ENCODE measurements around the gene OR8D1. TPM values are rescaled to one million over a fixed set of nuclear protein-coding genes. Genes with fewer than 3 reads are reported as not detected.
"Not testable (repeated sequence)": the region's sequence is repeated elsewhere in the genome, so short reads cannot be mapped to it uniquely, and the experiment has no call there.

Gene OR8D1
- polyA plus RNA-seq, 1 donor (not counting 4 experiments of a cell fraction or from before 2014, with no cell fraction given) = not detected

DNA sequence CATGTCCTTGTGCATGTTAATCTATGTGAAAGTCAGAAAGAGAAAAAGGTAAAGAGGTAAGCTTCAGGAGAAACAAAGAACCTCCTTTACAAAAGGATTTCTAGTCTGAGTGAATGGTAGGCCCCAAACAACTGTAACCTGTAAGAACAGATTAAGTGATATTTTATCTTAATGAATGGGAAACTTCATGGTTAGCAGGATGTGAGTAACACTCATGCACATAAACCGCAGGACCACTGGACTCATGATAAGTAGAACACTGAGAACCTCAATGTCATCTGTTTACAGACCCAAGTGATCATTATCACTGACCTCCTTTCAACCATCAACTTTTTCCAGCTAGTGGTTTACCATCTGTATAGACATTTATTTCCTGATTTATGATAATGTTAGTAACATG, 37.7 kb downstream of the OR8D1 start:
- Histone ChIP-seq H3K9me1 (ENCODE audit: control insufficient read depth, extremely low read depth, insufficient read depth, low read length) (no peaks in the 10 kb centered on the region), H3K9ac (ENCODE audit: control insufficient read depth, extremely low read depth, insufficient read depth, low read length) (no peak overlapping the region), H3K9me3 (ENCODE audit: control insufficient read depth, low read depth, low read length) (no peaks in the 10 kb centered on the region), H2AFZ (ENCODE audit: control insufficient read depth, low read length) (no peak overlapping the region), H3K4me2 (ENCODE audit: control insufficient read depth, extremely low read depth, insufficient read depth, low read depth, low read length) (no peak overlapping the region), H3K27me3 (ENCODE audit: control insufficient read depth, extremely low read depth, insufficient read depth, low read length) (no peaks in the 10 kb centered on the region), H4K20me1 (ENCODE audit: control insufficient read depth, extremely low read depth, insufficient read depth, low read length) (no peaks in the 10 kb centered on the region), H3K79me2 (ENCODE audit: control insufficient read depth, insufficient read depth, low read length) (no peaks in the 10 kb centered on the region), H3K27ac (ENCODE audit: control insufficient read depth, insufficient read depth, low read length) (no peak overlapping the region), H3K36me3 (ENCODE audit: control insufficient read depth in 2 of 2, extremely low read depth in 1 of 2, insufficient read depth in 2 of 2, low read length in 2 of 2) (no peaks in the 10 kb centered on the region), H3K4me1 (ENCODE audit: control insufficient read depth, extremely low read depth, insufficient read depth, low read length) (no peaks in the 10 kb centered on the region), H3K4me3 (ENCODE audit: control insufficient read depth in 2 of 3, extremely low read depth in 1 of 3, insufficient read depth in 2 of 3, low read depth in 1 of 3, low read length in 3 of 3) (no peak overlapping the region)
- no peak for FAIRE-seq
- TF ChIP-seq, protein P1, sequence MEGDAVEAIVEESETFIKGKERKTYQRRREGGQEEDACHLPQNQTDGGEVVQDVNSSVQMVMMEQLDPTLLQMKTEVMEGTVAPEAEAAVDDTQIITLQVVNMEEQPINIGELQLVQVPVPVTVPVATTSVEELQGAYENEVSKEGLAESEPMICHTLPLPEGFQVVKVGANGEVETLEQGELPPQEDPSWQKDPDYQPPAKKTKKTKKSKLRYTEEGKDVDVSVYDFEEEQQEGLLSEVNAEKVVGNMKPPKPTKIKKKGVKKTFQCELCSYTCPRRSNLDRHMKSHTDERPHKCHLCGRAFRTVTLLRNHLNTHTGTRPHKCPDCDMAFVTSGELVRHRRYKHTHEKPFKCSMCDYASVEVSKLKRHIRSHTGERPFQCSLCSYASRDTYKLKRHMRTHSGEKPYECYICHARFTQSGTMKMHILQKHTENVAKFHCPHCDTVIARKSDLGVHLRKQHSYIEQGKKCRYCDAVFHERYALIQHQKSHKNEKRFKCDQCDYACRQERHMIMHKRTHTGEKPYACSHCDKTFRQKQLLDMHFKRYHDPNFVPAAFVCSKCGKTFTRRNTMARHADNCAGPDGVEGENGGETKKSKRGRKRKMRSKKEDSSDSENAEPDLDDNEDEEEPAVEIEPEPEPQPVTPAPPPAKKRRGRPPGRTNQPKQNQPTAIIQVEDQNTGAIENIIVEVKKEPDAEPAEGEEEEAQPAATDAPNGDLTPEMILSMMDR (optimal IDR thresholded peaks at IDR 0.05 in 1 of 3, IDR thresholded peaks at IDR 0.05 in 1 of 3, conservative IDR thresholded peaks at IDR 0.05 in 1 of 3; ENCODE audit: extremely low read depth in 1 of 3, insufficient read depth in 2 of 3, low read length in 3 of 3) = no peak
- TF ChIP-seq EZH2 (IDR thresholded peaks at IDR 0.05; ENCODE audit: low read length) = no peak
- dilution Hi-C loops (cut with MboI; ENCODE audit: extremely low pct_ligation_motif_present, low sequenced_read_pairs) = no loop called here
- no peak for DNase-seq (ENCODE audit: low read depth, low spot score)

DNA sequence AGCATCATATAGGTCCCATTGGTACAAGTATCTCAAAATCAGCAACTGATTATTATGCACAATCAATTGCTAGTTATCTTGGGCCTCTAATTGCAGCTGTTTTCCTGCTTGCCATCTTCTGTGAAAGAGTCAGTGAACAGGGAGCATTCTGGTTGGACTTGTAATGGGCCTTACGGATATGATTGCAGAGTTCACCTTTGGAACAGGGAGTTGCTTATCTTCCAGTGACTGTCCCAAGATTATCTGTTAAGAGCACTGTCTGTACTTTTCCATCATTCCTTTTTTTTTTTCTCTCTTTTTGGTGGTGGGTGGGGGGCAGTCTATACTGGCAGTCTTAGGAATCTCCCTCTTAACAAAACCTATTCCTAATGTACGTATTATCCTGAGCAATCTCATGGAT, 39.7 kb downstream of the OR8D1 start:
- no peak overlapping the region for H3K27ac ChIP-seq (ENCODE audit: control insufficient read depth, insufficient read depth, low read length)
- H3K36me3 ChIP-seq (ENCODE audit: control insufficient read depth in 2 of 2, extremely low read depth in 1 of 2, insufficient read depth in 2 of 2, low read length in 2 of 2) = no peaks in the 10 kb centered on the region
- H3K27me3 ChIP-seq (ENCODE audit: control insufficient read depth, extremely low read depth, insufficient read depth, low read length) = no peaks in the 10 kb centered on the region
- DNase-seq (ENCODE audit: low read depth, low spot score) (no peak), FAIRE-seq (no peak)
- H3K9me3 ChIP-seq (ENCODE audit: control insufficient read depth, low read depth, low read length) = no peaks in the 10 kb centered on the region
- H3K79me2 ChIP-seq (ENCODE audit: control insufficient read depth, insufficient read depth, low read length) = no peaks in the 10 kb centered on the region
- no peaks in the 10 kb centered on the region for H3K4me1 ChIP-seq (ENCODE audit: control insufficient read depth, extremely low read depth, insufficient read depth, low read length)
- no peaks in the 10 kb centered on the region for H3K9me1 ChIP-seq (ENCODE audit: control insufficient read depth, extremely low read depth, insufficient read depth, low read length)
- dilution Hi-C loops (cut with MboI; ENCODE audit: extremely low pct_ligation_motif_present, low sequenced_read_pairs) = no loop called here
- no peaks in the 10 kb centered on the region for H4K20me1 ChIP-seq (ENCODE audit: control insufficient read depth, extremely low read depth, insufficient read depth, low read length)
- TF ChIP-seq, protein P1 (optimal IDR thresholded peaks at IDR 0.05 in 1 of 3, IDR thresholded peaks at IDR 0.05 in 1 of 3, conservative IDR thresholded peaks at IDR 0.05 in 1 of 3; ENCODE audit: extremely low read depth in 1 of 3, insufficient read depth in 2 of 3, low read length in 3 of 3) = no peak
- no peak for TF ChIP-seq EZH2 (IDR thresholded peaks at IDR 0.05; ENCODE audit: low read length)
- H3K9ac ChIP-seq (ENCODE audit: control insufficient read depth, extremely low read depth, insufficient read depth, low read length) = no peak overlapping the region
- no peak overlapping the region for H3K4me2 ChIP-seq (ENCODE audit: control insufficient read depth, extremely low read depth, insufficient read depth, low read depth, low read length)
- no peak overlapping the region for H2AFZ ChIP-seq (ENCODE audit: control insufficient read depth, low read length)
- no peak overlapping the region for H3K4me3 ChIP-seq (ENCODE audit: control insufficient read depth in 2 of 3, extremely low read depth in 1 of 3, insufficient read depth in 2 of 3, low read depth in 1 of 3, low read length in 3 of 3)

DNA sequence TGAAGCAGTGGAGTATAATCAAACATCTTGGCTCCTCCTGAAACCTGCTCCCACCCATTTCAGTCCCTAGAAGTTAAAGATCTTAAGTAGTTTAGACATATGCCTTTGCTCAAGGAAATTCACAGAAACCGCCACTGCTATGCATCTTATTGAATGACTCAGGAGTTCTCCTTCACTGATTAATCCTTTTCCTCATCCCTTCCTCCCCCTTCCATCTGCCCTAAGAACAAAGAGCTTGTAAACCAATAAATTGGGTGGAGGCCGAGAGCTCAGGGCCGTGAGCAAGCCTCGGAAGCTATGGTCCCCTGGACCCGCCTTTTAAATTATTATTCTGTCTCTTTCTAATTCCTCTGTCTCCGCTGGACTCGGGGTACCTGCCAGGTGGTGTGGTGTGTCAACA, 42.9 kb downstream of the OR8D1 start:
- H3K79me2 ChIP-seq (ENCODE audit: control insufficient read depth, insufficient read depth, low read length); H3K27me3 ChIP-seq (ENCODE audit: control insufficient read depth, extremely low read depth, insufficient read depth, low read length); H3K36me3 ChIP-seq (ENCODE audit: control insufficient read depth in 2 of 2, extremely low read depth in 1 of 2, insufficient read depth in 2 of 2, low read length in 2 of 2); FAIRE-seq; H3K4me2 ChIP-seq (ENCODE audit: control insufficient read depth, extremely low read depth, insufficient read depth, low read depth, low read length); H3K27ac ChIP-seq (ENCODE audit: control insufficient read depth, insufficient read depth, low read length); H3K4me1 ChIP-seq (ENCODE audit: control insufficient read depth, extremely low read depth, insufficient read depth, low read length); H3K9ac ChIP-seq (ENCODE audit: control insufficient read depth, extremely low read depth, insufficient read depth, low read length); H2AFZ ChIP-seq (ENCODE audit: control insufficient read depth, low read length); H3K9me1 ChIP-seq (ENCODE audit: control insufficient read depth, extremely low read depth, insufficient read depth, low read length); H3K4me3 ChIP-seq (ENCODE audit: control insufficient read depth in 2 of 3, extremely low read depth in 1 of 3, insufficient read depth in 2 of 3, low read depth in 1 of 3, low read length in 3 of 3); dilution Hi-C loops (cut with MboI; ENCODE audit: extremely low pct_ligation_motif_present, low sequenced_read_pairs); H3K9me3 ChIP-seq (ENCODE audit: control insufficient read depth, low read depth, low read length); DNase-seq (ENCODE audit: low read depth, low spot score); H4K20me1 ChIP-seq (ENCODE audit: control insufficient read depth, extremely low read depth, insufficient read depth, low read length): not testable (repeated sequence)

DNA sequence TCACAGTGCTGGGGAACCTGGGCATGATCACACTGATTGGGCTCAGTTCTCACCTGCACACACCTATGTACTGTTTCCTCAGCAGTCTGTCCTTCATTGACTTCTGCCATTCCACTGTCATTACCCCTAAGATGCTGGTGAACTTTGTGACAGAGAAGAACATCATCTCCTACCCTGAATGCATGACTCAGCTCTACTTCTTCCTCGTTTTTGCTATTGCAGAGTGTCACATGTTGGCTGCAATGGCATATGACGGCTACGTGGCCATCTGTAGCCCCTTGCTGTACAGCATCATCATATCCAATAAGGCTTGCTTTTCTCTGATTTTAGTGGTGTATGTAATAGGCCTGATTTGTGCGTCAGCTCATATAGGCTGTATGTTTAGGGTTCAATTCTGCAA, 48.7 kb downstream of the OR8D1 start:
- H2AFZ ChIP-seq (ENCODE audit: control insufficient read depth, low read length); DNase-seq (ENCODE audit: low read depth, low spot score); H3K79me2 ChIP-seq (ENCODE audit: control insufficient read depth, insufficient read depth, low read length); FAIRE-seq; H3K9me1 ChIP-seq (ENCODE audit: control insufficient read depth, extremely low read depth, insufficient read depth, low read length); H3K4me2 ChIP-seq (ENCODE audit: control insufficient read depth, extremely low read depth, insufficient read depth, low read depth, low read length); H3K4me1 ChIP-seq (ENCODE audit: control insufficient read depth, extremely low read depth, insufficient read depth, low read length); H4K20me1 ChIP-seq (ENCODE audit: control insufficient read depth, extremely low read depth, insufficient read depth, low read length); H3K9ac ChIP-seq (ENCODE audit: control insufficient read depth, extremely low read depth, insufficient read depth, low read length); H3K27me3 ChIP-seq (ENCODE audit: control insufficient read depth, extremely low read depth, insufficient read depth, low read length); H3K36me3 ChIP-seq (ENCODE audit: control insufficient read depth in 2 of 2, extremely low read depth in 1 of 2, insufficient read depth in 2 of 2, low read length in 2 of 2); H3K9me3 ChIP-seq (ENCODE audit: control insufficient read depth, low read depth, low read length); H3K4me3 ChIP-seq (ENCODE audit: control insufficient read depth in 2 of 3, extremely low read depth in 1 of 3, insufficient read depth in 2 of 3, low read depth in 1 of 3, low read length in 3 of 3); H3K27ac ChIP-seq (ENCODE audit: control insufficient read depth, insufficient read depth, low read length); dilution Hi-C loops (cut with MboI; ENCODE audit: extremely low pct_ligation_motif_present, low sequenced_read_pairs): not testable (repeated sequence)

Data from keratinocyte (primary cell).